H1 (cell line): ENCODE measurements around the gene GGTLC2. TPM values are rescaled to one million over a fixed set of nuclear protein-coding genes. Genes with fewer than 3 reads are reported as not detected.

Experiments
- CTCF ChIA-PET: fragments of 300-600 bp; sonication (Branson Sonifier 250); formaldehyde crosslinking; loops from one replicate; lab custom pipeline; 2021; ENCODE audit not compliant: partially characterized antibody; lab: Charles Lee
- POLR2A ChIA-PET: fragments of 300-600 bp; sonication (Branson Sonifier 250); formaldehyde crosslinking; loops from one replicate; lab custom pipeline; 2021; ENCODE audit warnings: inconsistent platforms; ENCODE audit not compliant: partially characterized antibody; lab: Charles Lee
- DNase-seq, 2 experiments: peaks; one replicate each; pipeline versions ENCODE4 v3.0.0 to v3.0.0-alpha.2; 2010 to 2022; ENCODE audit warnings: low spot score in 2 of 2, low read depth in 1 of 2, mixed read lengths in 1 of 2
- FAIRE-seq: peaks from 2 replicates; lab custom pipeline; 2011; peaks lifted over from hg19 to GRCh38; lab: Jason Lieb, UNC
- H2AFZ ChIP-seq: 2 replicates; pipeline ENCODE4 v1.8.1; 2012; ENCODE audit warnings: low read length, inconsistent platforms
- H2AK5ac ChIP-seq: 2 replicates; pipeline ENCODE4 v1.6.1; 2013; ENCODE audit warnings: low read depth, low read length
- H2BK120ac ChIP-seq: replicated peaks from 2 replicates; pipeline ENCODE3; 2013; ENCODE audit warnings: low read depth, low read length, inconsistent platforms
- H2BK12ac ChIP-seq: 2 replicates; pipeline ENCODE4 v1.6.1; 2013; ENCODE audit warnings: low read depth, low read length
- H2BK15ac ChIP-seq: 2 replicates; pipeline ENCODE4 v1.6.1; 2013; ENCODE audit warnings: low read length
- H2BK20ac ChIP-seq: 2 replicates; pipeline ENCODE4 v1.6.1; 2013; ENCODE audit warnings: low read length
- H2BK5ac ChIP-seq: 2 replicates; pipeline ENCODE4 v1.6.1; 2013; ENCODE audit warnings: low read depth, low read length
- H3K14ac ChIP-seq: 2 replicates; pipeline ENCODE4 v1.6.1; 2013; ENCODE audit warnings: inconsistent platforms; ENCODE audit not compliant: insufficient read length
- H3K18ac ChIP-seq: 2 replicates; pipeline ENCODE4 v1.6.1; 2013; ENCODE audit warnings: low read length; ENCODE audit errors: extremely low read depth
- H3K23ac ChIP-seq: 2 replicates; pipeline ENCODE4 v1.6.1; 2013; ENCODE audit warnings: inconsistent platforms; ENCODE audit not compliant: insufficient read length
- H3K23me2 ChIP-seq: 2 replicates; pipeline ENCODE4 v1.6.1; 2013; ENCODE audit warnings: low read depth, low read length
- H3K27ac ChIP-seq: 2 replicates; pipeline ENCODE4 v1.6.1; 2011; ENCODE audit warnings: low read depth, low read length, inconsistent platforms
- H3K27me3 ChIP-seq, 4 experiments: replicated peaks in 1 of 4; 1 replicate in 1 of 4; 2 replicates in 3 of 4; pipeline versions ENCODE4 v1.6.1 to v1.8.1; 2011 to 2013; ENCODE audit warnings: low read length in 3 of 4, mild to moderate bottlenecking in 3 of 4, inconsistent platforms in 2 of 4, mixed read lengths in 2 of 4, moderate library complexity in 1 of 4; ENCODE audit not compliant: control insufficient read depth in 3 of 4, insufficient read depth in 3 of 4; ENCODE audit errors: extremely low read depth in 1 of 4
- H3K36me3 ChIP-seq, 4 experiments: 2 replicates each; pipeline versions ENCODE4 v1.6.1 to v1.8.1; 2011 to 2013; ENCODE audit warnings: mild to moderate bottlenecking in 4 of 4, low read length in 3 of 4, moderate library complexity in 2 of 4, control low read depth in 1 of 4, inconsistent platforms in 1 of 4; ENCODE audit not compliant: insufficient read depth in 4 of 4, control insufficient read depth in 2 of 4
- H3K4ac ChIP-seq: replicated peaks from 2 replicates; pipeline ENCODE3; 2013; ENCODE audit warnings: low read length, low read depth, mixed read lengths, inconsistent platforms; ENCODE audit not compliant: insufficient read length
- H3K4me1 ChIP-seq, 4 experiments: replicated peaks in 1 of 4; 1 replicate in 1 of 4; 2 replicates in 3 of 4; pipeline versions ENCODE4 v1.6.1 to v1.8.1; 2011 to 2013; ENCODE audit warnings: low read length in 3 of 4, inconsistent platforms in 2 of 4, mixed read lengths in 1 of 4; ENCODE audit not compliant: insufficient read depth in 4 of 4, control insufficient read depth in 3 of 4
- H3K4me2 ChIP-seq, 2 experiments: 2 replicates each; pipeline versions ENCODE4 v1.6.1 to v1.8.1; 2011 to 2013; ENCODE audit warnings: low read depth in 2 of 2, low read length in 2 of 2, control low read depth in 1 of 2, inconsistent platforms in 1 of 2, mild to moderate bottlenecking in 1 of 2; ENCODE audit not compliant: insufficient read depth in 1 of 2
- H3K4me3 ChIP-seq, 4 experiments: fragments of 200-600, 300-600 bp in 1 of 4; sonication (generic), shearing (Covaris generic), sonication (Bioruptor Twin) in 1 of 4; 2 replicates each; pipeline versions ENCODE4 v1.5.1 to v1.8.1; 2011 to 2016; ENCODE audit warnings: low read length in 4 of 4, low read depth in 3 of 4, control low read depth in 2 of 4, inconsistent platforms in 2 of 4, mild to moderate bottlenecking in 2 of 4, mixed read lengths in 1 of 4, moderate library complexity in 1 of 4; ENCODE audit not compliant: insufficient read depth in 2 of 4; ENCODE audit errors: extremely low read depth in 1 of 4
- H3K56ac ChIP-seq: replicated peaks from 2 replicates; pipeline ENCODE3; 2013; ENCODE audit warnings: low read depth, mild to moderate bottlenecking, mixed read lengths, low read length, inconsistent platforms; ENCODE audit not compliant: insufficient read length
- H3K79me1 ChIP-seq: 2 replicates; pipeline ENCODE4 v1.6.1; 2013; ENCODE audit warnings: low read depth, low read length, control low read depth
- H3K79me2 ChIP-seq, 2 experiments: 2 replicates each; pipeline versions ENCODE4 v1.6.1 to v1.8.1; 2012 to 2013; ENCODE audit warnings: low read length in 2 of 2, mild to moderate bottlenecking in 2 of 2, inconsistent platforms in 1 of 2; ENCODE audit not compliant: insufficient read depth in 2 of 2, control insufficient read depth in 1 of 2
- H3K9ac ChIP-seq, 4 experiments: replicated peaks in 1 of 4; 1 replicate in 1 of 4; 2 replicates in 3 of 4; pipeline versions ENCODE4 v1.6.1 to v1.8.1; 2011 to 2013; ENCODE audit warnings: low read depth in 3 of 4, low read length in 3 of 4, control low read depth in 2 of 4, mild to moderate bottlenecking in 2 of 4, moderate library complexity in 2 of 4, inconsistent platforms in 1 of 4; ENCODE audit errors: extremely low read depth in 1 of 4
- H3K9me3 ChIP-seq, 2 experiments: 2 replicates each; pipeline versions ENCODE4 v1.6.1 to v1.8.1; 2012 to 2013; ENCODE audit warnings: mild to moderate bottlenecking in 2 of 2, moderate library complexity in 2 of 2, control low read depth in 1 of 2, inconsistent platforms in 1 of 2, low read depth in 1 of 2, low read length in 1 of 2, mixed read lengths in 1 of 2; ENCODE audit not compliant: insufficient read depth in 2 of 2
- H4K20me1 ChIP-seq, 2 experiments: replicated peaks in 1 of 2; 2 replicates each; pipeline versions ENCODE3 to v1.8.1; 2011 to 2013; ENCODE audit warnings: inconsistent platforms in 2 of 2, low read length in 2 of 2, mild to moderate bottlenecking in 1 of 2; ENCODE audit not compliant: insufficient read depth in 2 of 2, control insufficient read depth in 1 of 2
- H4K5ac ChIP-seq: 2 replicates; pipeline ENCODE4 v1.6.1; 2013; ENCODE audit warnings: low read length, low read depth, mixed read lengths, inconsistent platforms; ENCODE audit not compliant: insufficient read length
- H4K8ac ChIP-seq: 2 replicates; pipeline ENCODE4 v1.8.0; 2013; ENCODE audit warnings: mild to moderate bottlenecking, moderate library complexity, low read length, inconsistent platforms; ENCODE audit not compliant: insufficient read depth; ENCODE audit errors: extremely low read depth
- H4K91ac ChIP-seq: replicated peaks from 2 replicates; pipeline ENCODE3; 2013; ENCODE audit warnings: low read length, mixed read lengths, inconsistent platforms; ENCODE audit not compliant: insufficient read length
- CBX5 ChIP-seq: fragments of 300-800, 300-1000 bp; sonication (generic); IDR thresholded peaks from 2 replicates; pipeline ENCODE4 v1.7.1; 2016; ENCODE audit warnings: antibody characterized with exemption, low read length, low read depth
- FOSL1 ChIP-seq: IDR thresholded peaks from 2 replicates; pipeline ENCODE4 v1.6.1; 2011; ENCODE audit warnings: mild to moderate bottlenecking, low read depth, low read length, moderate library complexity; ENCODE audit not compliant: insufficient read depth
- HDAC6 ChIP-seq: IDR thresholded peaks from one replicate; pipeline ENCODE4 v1.7.1; 2012; ENCODE audit warnings: low read depth, mild to moderate bottlenecking, inconsistent platforms, low read length, moderate library complexity
- JUN ChIP-seq: IDR thresholded peaks from 2 replicates; pipeline ENCODE4 v1.6.1; 2011; ENCODE audit warnings: low read depth, mild to moderate bottlenecking, improper control_type of control experiment, low read length
- POLR2A ChIP-seq, 2 experiments: IDR thresholded peaks; 1 replicate in 1 of 2; 2 replicates in 1 of 2; pipeline ENCODE4 v1.6.1; 2011; ENCODE audit warnings: low read depth in 2 of 2, low read length in 2 of 2, mild to moderate bottlenecking in 2 of 2; ENCODE audit errors: control extremely low read depth in 1 of 2
- POLR2AphosphoS5 ChIP-seq: IDR thresholded peaks from 2 replicates; pipeline ENCODE4 v1.6.1; 2011; ENCODE audit warnings: low read depth, low read length
- POU5F1 ChIP-seq: IDR thresholded peaks from 2 replicates; pipeline ENCODE4 v1.6.1; 2011; ENCODE audit warnings: low read depth, mild to moderate bottlenecking, low read length, moderate library complexity
- RNF2 ChIP-seq: fragments of 200-900, 300-1000 bp; sonication (generic); IDR thresholded peaks from 2 replicates; pipeline ENCODE4 v1.7.1; 2016; ENCODE audit warnings: borderline replicate concordance, low read depth, mild to moderate bottlenecking, antibody characterized with exemption, low read length; ENCODE audit not compliant: poor library complexity, severe bottlenecking; ENCODE audit errors: missing control alignments
- WGBS, 2 experiments: shearing (Covaris generic) in 1 of 2; methylation state at CpG; one replicate each; pipeline versions ENCODE4 v1.1.6 to v1.1.7; 2013 to 2015; ENCODE audit warnings: low lambda C conversion rate in 2 of 2, mixed read lengths in 2 of 2, inconsistent platforms in 1 of 2, low coverage in 1 of 2, missing lambda C conversion rate in 1 of 2; ENCODE audit not compliant: insufficient replicate concordance in 2 of 2, insufficient coverage in 1 of 2, insufficient read length in 1 of 2; ENCODE audit errors: extremely low coverage in 1 of 2, missing lambda C conversion rate in 1 of 2; 5-methylcytosine and 5-hydroxymethylcytosine counted together
- polyA plus RNA-seq, 7 experiments: library from polyadenylated mRNA; depleted of rRNA in 3 of 7; stranded (reverse) in 5 of 7; unstranded in 2 of 7; fragments of >200 nt in 5 of 7; fragments of 200-250 nt in 2 of 7; gene quantifications; 1 replicate in 5 of 7; 2 replicates in 1 of 7; 4 replicates in 1 of 7; pipeline versions ENCODE4 v1.2.1 to v1.2.3, GENCODE V29; 2011 to 2013; ENCODE audit warnings: missing spikeins in 2 of 7, mixed read lengths in 2 of 7
- total RNA-seq: library from RNA; stranded (reverse); fragmentation: NEBNext Ultra II Directional; extraction: Animal tissue kit (Norgen Biotek cat#: 25700); gene quantifications from 2 replicates; pipeline ENCODE4 v1.2.1, GENCODE V29; 2021
- TF ChIP-seq, protein P1 (sequence below), 3 experiments: IDR thresholded peaks; 1 replicate in 2 of 3; 2 replicates in 1 of 3; pipeline versions ENCODE4 v1.5.1 to v1.6.1; 2011; ENCODE audit warnings: low read length in 3 of 3, mild to moderate bottlenecking in 3 of 3, inconsistent platforms in 2 of 3, low read depth in 1 of 3, moderate library complexity in 1 of 3; ENCODE audit not compliant: insufficient read depth in 1 of 3; ENCODE audit errors: control extremely low read depth in 1 of 3

The GGTLC2 gene
- total and polyA plus RNA-seq, 2 of the 8 experiments (the other 6 are each of a cell fraction or from before 2014, with no cell fraction given), result not detected

DNA sequence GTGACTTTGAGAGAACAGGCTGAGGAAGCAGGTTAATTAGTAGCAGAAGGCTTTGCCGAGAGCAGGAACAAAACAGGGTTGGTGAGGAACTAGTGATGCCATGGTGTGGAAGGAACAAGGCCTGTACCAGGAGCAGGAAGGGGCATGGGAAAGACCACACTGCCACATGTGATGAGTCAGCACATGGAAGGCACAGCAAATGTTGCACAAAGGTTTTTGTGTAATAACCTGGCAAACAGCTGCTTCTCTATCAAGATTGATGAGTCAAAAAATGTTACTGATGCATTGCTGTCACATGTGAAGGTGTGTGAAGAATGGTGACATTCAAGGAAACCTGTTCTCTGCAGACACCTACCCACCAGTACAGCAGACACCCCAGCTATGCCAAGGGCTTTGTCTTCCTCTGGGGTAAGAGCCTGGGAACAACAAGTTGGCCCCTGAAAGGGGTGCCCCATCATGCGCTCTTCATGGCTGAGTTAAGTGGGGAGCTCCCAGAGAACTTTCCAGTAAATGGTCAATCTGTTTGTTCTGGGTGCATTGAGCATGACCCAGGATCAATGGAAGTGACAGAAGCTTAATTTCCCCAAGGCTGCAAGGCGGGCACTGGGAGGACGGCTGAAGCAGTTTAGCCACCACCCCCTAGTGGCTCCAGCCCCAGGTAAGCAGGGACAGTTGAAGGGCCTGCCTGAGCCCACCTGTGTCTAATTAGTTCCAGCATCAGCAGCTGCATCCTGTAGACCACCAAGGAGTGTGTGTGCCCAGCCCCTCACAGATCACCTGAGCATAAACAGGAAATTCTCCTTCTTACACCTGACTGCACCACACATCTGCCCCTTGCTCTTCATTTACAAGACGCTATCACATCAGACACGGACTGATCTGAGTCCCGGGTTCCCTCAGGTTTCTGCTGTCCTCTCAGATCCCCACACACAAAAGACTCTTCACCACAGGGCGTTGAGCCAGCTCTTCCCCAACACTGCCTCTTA, 47.6 kb downstream of the GGTLC2 start:
- FAIRE-seq, result no peak
- no peaks in the 10 kb centered on the region for H3K23me2 ChIP-seq
- TF ChIP-seq POLR2AphosphoS5 (no peak), POU5F1 (no peak), RNF2 (no peak), POLR2A (IDR thresholded peaks at IDR 0.05; ENCODE audit: control extremely low read depth in 1 of 2, low read depth in 2 of 2, low read length in 2 of 2) (no peak), CBX5 (no peak), JUN (no peak), FOSL1 (no peak), HDAC6 (no peak)
- TF ChIP-seq, protein P1, sequence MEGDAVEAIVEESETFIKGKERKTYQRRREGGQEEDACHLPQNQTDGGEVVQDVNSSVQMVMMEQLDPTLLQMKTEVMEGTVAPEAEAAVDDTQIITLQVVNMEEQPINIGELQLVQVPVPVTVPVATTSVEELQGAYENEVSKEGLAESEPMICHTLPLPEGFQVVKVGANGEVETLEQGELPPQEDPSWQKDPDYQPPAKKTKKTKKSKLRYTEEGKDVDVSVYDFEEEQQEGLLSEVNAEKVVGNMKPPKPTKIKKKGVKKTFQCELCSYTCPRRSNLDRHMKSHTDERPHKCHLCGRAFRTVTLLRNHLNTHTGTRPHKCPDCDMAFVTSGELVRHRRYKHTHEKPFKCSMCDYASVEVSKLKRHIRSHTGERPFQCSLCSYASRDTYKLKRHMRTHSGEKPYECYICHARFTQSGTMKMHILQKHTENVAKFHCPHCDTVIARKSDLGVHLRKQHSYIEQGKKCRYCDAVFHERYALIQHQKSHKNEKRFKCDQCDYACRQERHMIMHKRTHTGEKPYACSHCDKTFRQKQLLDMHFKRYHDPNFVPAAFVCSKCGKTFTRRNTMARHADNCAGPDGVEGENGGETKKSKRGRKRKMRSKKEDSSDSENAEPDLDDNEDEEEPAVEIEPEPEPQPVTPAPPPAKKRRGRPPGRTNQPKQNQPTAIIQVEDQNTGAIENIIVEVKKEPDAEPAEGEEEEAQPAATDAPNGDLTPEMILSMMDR (IDR thresholded peaks at IDR 0.05; ENCODE audit: control extremely low read depth in 1 of 3, insufficient read depth in 1 of 3, low read depth in 1 of 3, low read length in 3 of 3), result no peak

More for the DNA sequence above, 47.6 kb downstream of the GGTLC2 start:
- Histone ChIP-seq H3K36me3 (no peaks in the 10 kb centered on the region), H3K79me1 (no peaks in the 10 kb centered on the region), H2BK20ac (no peak overlapping the region), H2BK12ac (0 out of 2 replicates have a peak overlapping the region, but pooled peaks have one; percentile 21), H3K23ac (no peak overlapping the region), H3K27me3 (peaks cover 25 to 52% (median 45%) of the 10 kb centered on the region in 4 experiments; a peak in 5 of 7 replicates), H3K4ac (no peak overlapping the region), H2BK15ac (no peak overlapping the region), H3K4me3 (no peak overlapping the region), H3K27ac (no peak overlapping the region), H3K9ac (no peak overlapping the region), H2AK5ac (no peak overlapping the region), H4K91ac (no peak overlapping the region), H3K18ac (no peak overlapping the region), H3K79me2 (no peaks in the 10 kb centered on the region), H3K9me3 (peaks cover 22 to 66% of the 10 kb centered on the region in 2 experiments), H2BK120ac (no peak overlapping the region), H3K14ac (no peak overlapping the region), H2BK5ac (no peak overlapping the region), H3K4me1 (no peaks in the 10 kb centered on the region), H3K4me2 (no peak overlapping the region), H2AFZ (no peak overlapping the region), H4K8ac (no peak overlapping the region), H4K5ac (no peak overlapping the region), H4K20me1 (peaks cover 0 to 2% of the 10 kb centered on the region in 2 experiments), H3K56ac (no peak overlapping the region)
- no peak for DNase-seq
- WGBS, 2 experiments, result 71% methylated on average over 8 of the region's 8 CpGs; no CpG with 5 or more reads in 1 of the 2 experiments
- ChIA-PET CTCF (interaction anchor here (0.7 to 1.5 kb wide), 2 partner anchors 14 to 18 kb away, joined by 3 to 4 read pairs; no protein-coding TSS in a partner anchor), POLR2A (no interaction called here)
